Rectal smooth muscle tissue (tissue), 1 donor: ENCODE measurements around the gene AASDHPPT.

ENCODE experiments used
- H3K27ac ChIP-seq: one replicate; pipeline ENCODE4 v1.7.0; 2013; ENCODE audit warnings: low read depth, low read length, inconsistent platforms
- H3K27me3 ChIP-seq: one replicate; pipeline ENCODE4 v1.7.0; 2013; ENCODE audit warnings: low read length; ENCODE audit not compliant: control insufficient read depth, insufficient read depth
- H3K36me3 ChIP-seq: one replicate; pipeline ENCODE4 v1.7.0; 2013; ENCODE audit warnings: low read length; ENCODE audit not compliant: control insufficient read depth, insufficient read depth
- H3K4me1 ChIP-seq: one replicate; pipeline ENCODE4 v1.7.0; 2013; ENCODE audit warnings: low read length; ENCODE audit not compliant: control insufficient read depth, insufficient read depth
- H3K4me3 ChIP-seq: one replicate; pipeline ENCODE4 v1.7.0; 2013; ENCODE audit warnings: low read length
- H3K9ac ChIP-seq: one replicate; pipeline ENCODE4 v1.7.0; 2013; ENCODE audit warnings: low read length

Gene AASDHPPT

GRCh38 chr11:106137061-106137460 is 59.6 kb downstream of the AASDHPPT start:
- H3K4me3 ChIP-seq = no peak overlapping the region
- H3K27ac ChIP-seq = no peak overlapping the region

DNA sequence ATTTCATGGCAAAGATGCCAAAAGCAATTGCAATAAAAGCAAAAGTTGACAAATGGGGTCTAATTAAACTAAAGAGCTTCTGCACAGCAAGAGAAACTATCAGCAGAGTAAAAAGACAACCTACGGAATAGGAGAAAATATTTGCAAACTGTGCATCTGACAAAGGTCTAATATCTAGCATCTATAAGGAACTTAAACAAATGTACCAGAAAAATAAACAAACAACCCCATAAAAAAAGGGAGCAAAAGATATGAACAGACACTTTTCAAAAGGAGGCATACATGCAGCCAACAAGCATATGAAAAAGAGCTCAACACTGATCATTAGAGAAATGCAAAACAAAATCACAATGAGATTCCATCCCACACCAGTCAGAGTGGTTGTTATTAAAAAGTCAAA is 60.3 kb downstream of the AASDHPPT start:
- Histone ChIP-seq H3K36me3 (no peaks in the 10 kb centered on the region), H3K4me1 (no peaks in the 10 kb centered on the region), H3K4me3 (no peak overlapping the region), H3K27me3 (no peaks in the 10 kb centered on the region), H3K27ac (no peak overlapping the region), H3K9ac (no peak overlapping the region)

More at GRCh38 chr11:106137061-106137460, 59.6 kb downstream of the AASDHPPT start:
- H3K4me1 ChIP-seq = no peaks in the 10 kb centered on the region
- no peak overlapping the region for H3K9ac ChIP-seq
- H3K27me3 ChIP-seq = no peaks in the 10 kb centered on the region
- no peaks in the 10 kb centered on the region for H3K36me3 ChIP-seq
